ENCODE data around the gene PPBP. TPM values are rescaled to one million over a fixed set of nuclear protein-coding genes. Genes with fewer than 3 reads are reported as not detected.
"Not testable (repeated sequence)": the region's sequence is repeated elsewhere in the genome, so short reads cannot be mapped to it uniquely, and the experiment has no call there.

Gene PPBP
- total RNA-seq, 1 donor from 2014 or later: not detected

- Mint-ChIP-seq H3K9me3 (ENCODE audit: low read depth) (peaks cover 27% of the 10 kb centered on the region), H3K36me3 (ENCODE audit: insufficient read depth) (peaks cover 2% of the 10 kb centered on the region), H3K27ac (no peak overlapping the region), H3K4me1 (ENCODE audit: low read depth) (peaks cover 5% of the 10 kb centered on the region), H3K4me3 (ENCODE audit: low read depth) (no peak overlapping the region), H3K27me3 (no peaks in the 10 kb centered on the region)
- TF ChIP-seq CTCF (IDR thresholded peaks at IDR 0.05; ENCODE audit: unreplicated experiment): no peak
- no peak for DNase-seq (ENCODE audit: low spot score, unreplicated experiment)
Observed at GRCh38 chr4:73970011-73970410, 18.0 kb downstream of the PPBP start.

- peaks cover 28% of the 10 kb centered on the region for H3K9me3 Mint-ChIP-seq (ENCODE audit: low read depth)
- no peak for DNase-seq (ENCODE audit: low spot score, unreplicated experiment)
- H3K36me3 Mint-ChIP-seq (ENCODE audit: insufficient read depth): peaks cover 2% of the 10 kb centered on the region
- no peak overlapping the region for H3K4me3 Mint-ChIP-seq (ENCODE audit: low read depth)
- peaks cover 3% of the 10 kb centered on the region for H3K4me1 Mint-ChIP-seq (ENCODE audit: low read depth)
- no peak for TF ChIP-seq CTCF (IDR thresholded peaks at IDR 0.05; ENCODE audit: unreplicated experiment)
- H3K27me3 Mint-ChIP-seq: peaks cover 3% of the 10 kb centered on the region
- H3K27ac Mint-ChIP-seq: no peak overlapping the region
Observed at GRCh38 chr4:73967866-73968265, 20.1 kb downstream of the PPBP start.

- peaks cover 2% of the 10 kb centered on the region for H3K4me1 Mint-ChIP-seq (ENCODE audit: low read depth)
- peaks cover 3% of the 10 kb centered on the region for H3K27me3 Mint-ChIP-seq
- no peaks in the 10 kb centered on the region for H3K36me3 Mint-ChIP-seq (ENCODE audit: insufficient read depth)
- no peak overlapping the region for H3K27ac Mint-ChIP-seq
- peaks cover 24% of the 10 kb centered on the region for H3K9me3 Mint-ChIP-seq (ENCODE audit: low read depth)
- no peak for DNase-seq (ENCODE audit: low spot score, unreplicated experiment)
- no peak overlapping the region for H3K4me3 Mint-ChIP-seq (ENCODE audit: low read depth)
- TF ChIP-seq CTCF (IDR thresholded peaks at IDR 0.05; ENCODE audit: unreplicated experiment): peak; percentile 54
Observed at GRCh38 chr4:73964862-73965611, 23.0 kb downstream of the PPBP start.

- Mint-ChIP-seq H3K4me3 (ENCODE audit: low read depth) (no peak overlapping the region), H3K27me3 (peaks cover 3% of the 10 kb centered on the region)
- no peak for DNase-seq (ENCODE audit: low spot score, unreplicated experiment)
Observed at GRCh38 chr4:73962724-73963123, 25.3 kb downstream of the PPBP start.

GRCh38 chr4:73959041-73959440, 28.9 kb downstream of the PPBP start:
- DNase-seq (ENCODE audit: low spot score, unreplicated experiment); H3K27ac Mint-ChIP-seq; H3K4me1 Mint-ChIP-seq (ENCODE audit: low read depth); H3K27me3 Mint-ChIP-seq; H3K4me3 Mint-ChIP-seq (ENCODE audit: low read depth); H3K36me3 Mint-ChIP-seq (ENCODE audit: insufficient read depth): not testable (repeated sequence)
- H3K9me3 Mint-ChIP-seq (ENCODE audit: low read depth): peaks cover 43% of the 10 kb centered on the region

More at GRCh38 chr4:73962724-73963123, 25.3 kb downstream of the PPBP start:
- no peak for TF ChIP-seq CTCF (IDR thresholded peaks at IDR 0.05; ENCODE audit: unreplicated experiment)
- Mint-ChIP-seq H3K4me1 (ENCODE audit: low read depth) (peaks cover 2% of the 10 kb centered on the region), H3K9me3 (ENCODE audit: low read depth) (peaks cover 28% of the 10 kb centered on the region), H3K36me3 (ENCODE audit: insufficient read depth) (no peaks in the 10 kb centered on the region), H3K27ac (no peak overlapping the region)

- H3K36me3 Mint-ChIP-seq (ENCODE audit: insufficient read depth): peaks cover 3% of the 10 kb centered on the region
- TF ChIP-seq CTCF (IDR thresholded peaks at IDR 0.05; ENCODE audit: unreplicated experiment): no peak
- peaks cover 3% of the 10 kb centered on the region for H3K4me1 Mint-ChIP-seq (ENCODE audit: low read depth)
- no peak overlapping the region for H3K27ac Mint-ChIP-seq
- no peak for DNase-seq (ENCODE audit: low spot score, unreplicated experiment)
- H3K9me3 Mint-ChIP-seq (ENCODE audit: low read depth): peaks cover 13% of the 10 kb centered on the region
- H3K27me3 Mint-ChIP-seq: peaks cover 5% of the 10 kb centered on the region
- H3K4me3 Mint-ChIP-seq (ENCODE audit: low read depth): no peak overlapping the region
Observed at GRCh38 chr4:73952352-73952751, 35.6 kb downstream of the PPBP start.

GRCh38 chr4:73950376-73950920, 37.5 kb downstream of the PPBP start:
- DNase-seq (ENCODE audit: low spot score, unreplicated experiment); H3K9me3 Mint-ChIP-seq (ENCODE audit: low read depth); H3K4me1 Mint-ChIP-seq (ENCODE audit: low read depth); H3K27ac Mint-ChIP-seq; H3K27me3 Mint-ChIP-seq; H3K4me3 Mint-ChIP-seq (ENCODE audit: low read depth); H3K36me3 Mint-ChIP-seq (ENCODE audit: insufficient read depth): not testable (repeated sequence)
